Mesendoderm (in vitro differentiated cells): ENCODE data around the gene FUT1.

Experiments
- DNase-seq: peaks from one replicate; pipeline ENCODE4 v3.0.0; 2013
- H2AK5ac ChIP-seq: 2 replicates; pipeline ENCODE4 v1.6.1; 2013; ENCODE audit warnings: low read length, inconsistent platforms
- H2BK120ac ChIP-seq: 2 replicates; pipeline ENCODE4 v1.6.1; 2013; ENCODE audit warnings: low read depth, mild to moderate bottlenecking, low read length, moderate library complexity, mixed read lengths
- H2BK15ac ChIP-seq: replicated peaks from 2 replicates; pipeline ENCODE4 v1.6.1; 2013; ENCODE audit warnings: low read depth, mild to moderate bottlenecking, moderate library complexity
- H2BK5ac ChIP-seq: 2 replicates; pipeline ENCODE4 v1.6.1; 2013; ENCODE audit warnings: low read length, inconsistent platforms
- H3K18ac ChIP-seq: 2 replicates; pipeline ENCODE4 v1.6.1; 2013; ENCODE audit warnings: mild to moderate bottlenecking, low read length, mixed read lengths
- H3K23ac ChIP-seq: one replicate; pipeline ENCODE4 v1.6.1; 2013; ENCODE audit warnings: low read length
- H3K27ac ChIP-seq: 2 replicates; pipeline ENCODE4 v1.5.1; 2013; ENCODE audit warnings: low read depth, mild to moderate bottlenecking, inconsistent platforms, low read length, moderate library complexity
- H3K27me3 ChIP-seq: 2 replicates; pipeline ENCODE4 v1.6.1; 2013; ENCODE audit warnings: low read length, control low read depth, mild to moderate bottlenecking, inconsistent platforms; ENCODE audit not compliant: insufficient read depth, poor library complexity
- H3K36me3 ChIP-seq: 2 replicates; pipeline ENCODE4 v1.6.1; 2013; ENCODE audit warnings: low read length, inconsistent platforms; ENCODE audit not compliant: control insufficient read depth, insufficient read depth
- H3K4ac ChIP-seq: one replicate; pipeline ENCODE4 v1.6.1; 2013; ENCODE audit warnings: low read depth, mild to moderate bottlenecking, low read length, moderate library complexity
- H3K4me1 ChIP-seq: 2 replicates; pipeline ENCODE4 v1.6.1; 2013; ENCODE audit warnings: low read depth, low read length, inconsistent platforms; ENCODE audit not compliant: control insufficient read depth
- H3K4me2 ChIP-seq: 2 replicates; pipeline ENCODE4 v1.6.1; 2013; ENCODE audit warnings: low read length
- H3K4me3 ChIP-seq: 2 replicates; pipeline ENCODE4 v1.5.1; 2013; ENCODE audit warnings: mild to moderate bottlenecking, low read length
- H3K56ac ChIP-seq: one replicate; pipeline ENCODE4 v1.6.1; 2013; ENCODE audit warnings: low read length
- H3K79me1 ChIP-seq: 2 replicates; pipeline ENCODE4 v1.6.1; 2013; ENCODE audit warnings: low read length, inconsistent platforms
- H3K79me2 ChIP-seq: 2 replicates; pipeline ENCODE4 v1.6.1; 2013; ENCODE audit warnings: mild to moderate bottlenecking, low read length; ENCODE audit not compliant: control insufficient read depth, insufficient read depth
- H3K9ac ChIP-seq: 2 replicates; pipeline ENCODE4 v1.6.1; 2013; ENCODE audit warnings: low read length, inconsistent platforms
- H4K5ac ChIP-seq: one replicate; pipeline ENCODE4 v1.6.1; 2013; ENCODE audit warnings: low read length
- H4K8ac ChIP-seq: one replicate; pipeline ENCODE4 v1.6.1; 2013; ENCODE audit warnings: low read depth, mild to moderate bottlenecking, control low read depth, low read length, moderate library complexity
- WGBS: extraction: QIAGEN DNeasy Blood & Tissue Kit; methylation state at CpG from one replicate; pipeline ENCODE4 v1.1.7; 2013; ENCODE audit warnings: low lambda C conversion rate, missing lambda C conversion rate; ENCODE audit not compliant: insufficient coverage; ENCODE audit errors: extremely low coverage; 5-methylcytosine and 5-hydroxymethylcytosine counted together

Gene FUT1

GRCh38 chr19:48755084-48755641 is 2.7 kb upstream of the FUT1 start, which contains the start of gene FGF21:
Gene FGF21 (plus strand): TSS chr19:48755524. CDS start chr19:48756237, 713 bp downstream.
- Histone ChIP-seq H4K5ac (no peak within 1 kb of the TSS), H3K79me2 (peaks cover 2% of the 10 kb centered on the region), H3K4ac (peak within 1 kb of the TSS; percentile 87), H3K56ac (peak within 1 kb of the TSS; percentile 49), H2BK120ac (no peak within 1 kb of the TSS), H2BK15ac (no peak within 1 kb of the TSS), H3K18ac (peak within 1 kb of the TSS; percentile 10), H3K9ac (no peak within 1 kb of the TSS), H3K4me2 (no peak within 1 kb of the TSS), H3K23ac (no peak within 1 kb of the TSS), H3K27me3 (no peaks in the 10 kb centered on the region), H3K79me1 (peaks cover 3% of the 10 kb centered on the region), H3K4me1 (no peaks in the 10 kb centered on the region), H2AK5ac (no peak within 1 kb of the TSS), H3K36me3 (peaks cover 1% of the 10 kb centered on the region), H4K8ac (no peak within 1 kb of the TSS), H3K4me3 (no peak within 1 kb of the TSS), H2BK5ac (no peak within 1 kb of the TSS), H3K27ac (no peak within 1 kb of the TSS)
- no CpG with 5 or more reads among the region's 4 CpGs for WGBS
- DNase-seq: peak; percentile 75

DNA sequence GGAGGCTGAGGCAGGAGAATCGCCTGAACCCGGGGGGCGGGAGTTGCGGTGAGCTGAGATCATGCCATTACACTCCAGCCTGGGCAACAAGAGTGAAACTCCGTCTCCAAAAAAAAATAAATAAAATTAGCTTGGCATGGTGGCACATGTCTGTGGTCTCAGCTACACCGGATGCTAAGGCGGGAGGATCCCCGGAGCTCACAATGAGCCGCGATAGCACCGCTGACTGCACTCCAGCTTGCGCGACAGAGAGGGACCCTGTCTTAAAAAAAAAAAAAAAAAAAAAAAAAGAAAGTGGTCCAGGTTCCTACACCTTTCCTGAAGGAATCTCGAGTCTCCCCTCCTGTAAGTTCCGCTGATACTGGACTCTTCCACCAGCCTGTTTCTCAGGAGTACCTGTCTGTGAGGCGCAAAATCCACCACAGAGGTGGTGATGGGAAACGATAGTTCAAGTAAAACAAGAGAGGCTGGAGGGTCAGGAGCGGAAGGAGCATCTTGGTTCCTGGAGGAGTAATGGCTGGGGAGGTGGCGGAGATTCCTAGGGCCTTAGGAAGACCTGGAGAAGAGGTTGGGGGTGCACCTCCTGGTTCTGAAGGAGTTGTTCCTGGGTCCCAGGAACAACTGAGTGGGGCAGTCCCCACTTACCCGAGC is 471 bp downstream of the FUT1 start:
- Histone ChIP-seq H3K4ac (peak overlapping the region; percentile 17), H3K23ac (no peak overlapping the region), H2BK15ac (no peak overlapping the region), H3K79me2 (peaks cover 4% of the 10 kb centered on the region), H3K27me3 (no peaks in the 10 kb centered on the region), H3K36me3 (peaks cover 2% of the 10 kb centered on the region), H3K27ac (no peak overlapping the region), H3K4me3 (peak overlapping the region; percentile 71), H2AK5ac (no peak overlapping the region), H4K5ac (no peak overlapping the region), H3K79me1 (peaks cover 3% of the 10 kb centered on the region), H2BK120ac (no peak overlapping the region), H3K56ac (peak overlapping the region; percentile 91), H3K18ac (peak overlapping the region; percentile 54), H4K8ac (no peak overlapping the region), H3K4me2 (peak overlapping the region; percentile 55), H2BK5ac (no peak overlapping the region), H3K4me1 (no peaks in the 10 kb centered on the region), H3K9ac (peak overlapping the region; percentile 59)
- DNase-seq: peak; percentile 65
- no CpG with 5 or more reads among the region's 20 CpGs for WGBS

- Histone ChIP-seq H3K9ac (no peak overlapping the region), H3K4me2 (no peak overlapping the region), H3K27ac (no peak overlapping the region), H3K18ac (no peak overlapping the region), H2AK5ac (no peak overlapping the region), H4K5ac (no peak overlapping the region), H3K79me2 (peaks cover 4% of the 10 kb centered on the region), H3K79me1 (peaks cover 3% of the 10 kb centered on the region), H2BK15ac (no peak overlapping the region), H4K8ac (no peak overlapping the region), H3K27me3 (no peaks in the 10 kb centered on the region), H3K4me1 (no peaks in the 10 kb centered on the region), H3K4ac (no peak overlapping the region), H3K23ac (no peak overlapping the region), H3K36me3 (peaks cover 2% of the 10 kb centered on the region), H2BK120ac (no peak overlapping the region), H2BK5ac (no peak overlapping the region), H3K56ac (peak overlapping the region; percentile 44), H3K4me3 (no peak overlapping the region)
- no peak for DNase-seq
- WGBS: no CpG with 5 or more reads among the region's 29 CpGs
Measured at GRCh38 chr19:48750771-48751504, 1.5 kb downstream of the FUT1 start.

DNA sequence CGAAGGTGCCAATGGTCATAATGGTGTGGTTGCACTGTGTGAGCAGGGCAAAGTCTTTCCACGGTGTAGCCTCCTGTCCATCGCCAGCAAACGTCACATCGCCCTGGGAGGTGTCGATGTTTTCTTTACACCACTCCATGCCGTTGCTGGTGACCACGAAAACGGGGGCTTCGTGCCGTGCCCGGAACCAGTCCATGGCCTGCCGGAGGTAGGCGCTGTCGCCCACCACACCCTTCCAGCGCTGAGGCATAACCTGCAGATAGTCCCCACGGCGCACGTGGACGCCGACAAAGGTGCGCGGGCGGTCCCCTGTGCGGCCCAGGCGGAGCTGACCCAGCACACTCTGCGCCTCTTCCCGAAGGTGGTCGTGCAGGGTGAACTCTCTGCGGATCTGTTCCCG is 2.1 kb downstream of the FUT1 start:
- H2BK120ac ChIP-seq: no peak overlapping the region
- no peak overlapping the region for H4K5ac ChIP-seq
- no CpG with 5 or more reads among the region's 31 CpGs for WGBS
- H3K4ac ChIP-seq: no peak overlapping the region
- no peak overlapping the region for H3K23ac ChIP-seq
- no peak overlapping the region for H2AK5ac ChIP-seq
- no peak overlapping the region for H3K9ac ChIP-seq
- H4K8ac ChIP-seq: no peak overlapping the region
- H3K27ac ChIP-seq: no peak overlapping the region
- no peak for DNase-seq
- peaks cover 4% of the 10 kb centered on the region for H3K79me2 ChIP-seq
- no peak overlapping the region for H3K4me2 ChIP-seq
- no peak overlapping the region for H2BK5ac ChIP-seq
- H2BK15ac ChIP-seq: no peak overlapping the region
- H3K4me1 ChIP-seq: no peaks in the 10 kb centered on the region
- H3K79me1 ChIP-seq: peaks cover 3% of the 10 kb centered on the region
- no peak overlapping the region for H3K56ac ChIP-seq
- peaks cover 2% of the 10 kb centered on the region for H3K36me3 ChIP-seq
- H3K4me3 ChIP-seq: no peak overlapping the region
- H3K27me3 ChIP-seq: no peaks in the 10 kb centered on the region
- H3K18ac ChIP-seq: no peak overlapping the region

DNA sequence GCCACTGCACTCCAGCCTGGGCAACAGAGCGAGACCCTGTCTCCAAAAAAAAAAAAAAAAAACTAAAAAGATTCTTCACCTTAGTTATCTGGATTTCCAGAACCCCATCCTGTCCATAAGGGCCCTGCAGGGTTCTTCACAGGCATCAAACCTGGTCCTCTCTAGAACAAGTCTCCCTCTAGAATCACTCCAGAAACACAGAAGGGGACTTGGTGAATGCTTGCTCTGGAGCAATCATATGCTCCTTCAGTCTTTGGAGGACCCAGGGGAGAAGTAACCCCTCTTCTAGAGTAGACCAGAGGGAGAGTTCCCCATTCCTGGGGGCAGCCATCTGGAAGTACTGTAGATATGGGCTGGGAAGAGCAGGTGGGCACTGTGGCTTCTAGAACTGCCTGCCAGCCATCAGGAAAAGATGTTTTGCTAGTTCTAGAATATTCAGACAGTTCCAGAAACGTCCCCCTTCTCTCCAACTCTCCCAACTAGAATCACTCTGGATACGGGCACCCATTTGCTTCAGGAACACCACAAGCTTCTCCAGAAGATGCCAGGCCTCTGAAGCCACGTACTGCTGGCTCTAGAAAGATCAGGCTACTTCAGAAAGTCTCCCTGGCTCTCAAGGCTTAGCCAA is 2.8 kb downstream of the FUT1 start:
- Histone ChIP-seq H3K27ac (no peak overlapping the region), H3K4me2 (no peak overlapping the region), H2AK5ac (no peak overlapping the region), H2BK120ac (no peak overlapping the region), H3K4me3 (no peak overlapping the region), H3K36me3 (peaks cover 2% of the 10 kb centered on the region), H3K79me2 (peaks cover 4% of the 10 kb centered on the region), H3K27me3 (no peaks in the 10 kb centered on the region), H3K23ac (no peak overlapping the region), H3K9ac (no peak overlapping the region), H3K4ac (no peak overlapping the region), H2BK15ac (no peak overlapping the region), H2BK5ac (no peak overlapping the region), H4K8ac (no peak overlapping the region), H4K5ac (no peak overlapping the region), H3K79me1 (peaks cover 3% of the 10 kb centered on the region), H3K56ac (no peak overlapping the region), H3K18ac (no peak overlapping the region), H3K4me1 (no peaks in the 10 kb centered on the region)
- no CpG with 5 or more reads among the region's 4 CpGs for WGBS
- no peak for DNase-seq
